ENCODE measurements around the gene GPRC5C.

The GPRC5C gene

DNA sequence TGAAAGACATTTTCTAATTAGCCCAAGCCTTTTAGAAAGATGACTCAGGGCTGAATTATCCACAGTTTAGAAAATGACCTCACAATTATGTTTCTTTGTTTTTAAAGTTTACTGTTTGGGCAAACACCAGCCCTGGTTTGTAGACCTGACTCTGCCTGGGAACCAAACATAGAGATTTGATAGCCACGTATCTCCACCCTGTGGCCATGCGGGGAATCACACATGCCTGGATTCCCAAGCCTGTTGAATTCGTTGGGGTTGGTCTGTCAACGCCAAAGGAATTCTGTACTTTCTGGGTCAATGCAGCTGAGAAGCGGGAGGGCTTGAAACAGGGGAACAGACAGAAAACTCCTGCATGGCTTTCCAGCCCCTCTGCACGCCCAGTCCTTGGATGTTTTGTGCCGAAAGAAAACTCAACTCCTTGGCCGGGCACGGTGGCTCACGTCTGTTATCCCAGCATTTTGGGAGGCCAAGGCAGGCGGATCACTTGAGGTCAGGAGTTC, 61.5 kb downstream of the GPRC5C start:
- Histone ChIP-seq H3K79me2 (ENCODE audit: control insufficient read depth, insufficient read depth, low read length, unreplicated experiment) (no peaks in the 10 kb centered on the region), H3K27ac (ENCODE audit: low read depth, low read length) (no peak overlapping the region), H3K4me1 (ENCODE audit: control insufficient read depth, insufficient read depth, low read length, unreplicated experiment) (no peaks in the 10 kb centered on the region), H3K36me3 (ENCODE audit: insufficient read depth, low read length) (no peaks in the 10 kb centered on the region), H3K4me3 (ENCODE audit: low read depth, low read length) (no peak overlapping the region), H2AFZ (ENCODE audit: low read length, unreplicated experiment) (no peak overlapping the region), H3K27me3 (ENCODE audit: insufficient read depth, low read length) (peaks cover 12% of the 10 kb centered on the region)
